ENCODE data around the gene LDHB. TPM values are rescaled to one million over a fixed set of nuclear protein-coding genes. Genes with fewer than 3 reads are reported as not detected.

The LDHB gene
- total and polyA plus RNA-seq, 2 experiments from 2014 or later, result 842 to 1,792 TPM

GRCh38 chr12:21695986-21696385, 38.3 kb upstream of the LDHB start:
- no peaks in the 10 kb centered on the region for H3K36me3 ChIP-seq
- DNase-seq (ENCODE audit: low read depth in 1 of 2, low spot score in 1 of 2), result no peak
- H3K4me3 ChIP-seq, result no peak overlapping the region
- no peaks in the 10 kb centered on the region for H3K4me1 ChIP-seq (ENCODE audit: low read depth)
- TF ChIP-seq, protein P1, sequence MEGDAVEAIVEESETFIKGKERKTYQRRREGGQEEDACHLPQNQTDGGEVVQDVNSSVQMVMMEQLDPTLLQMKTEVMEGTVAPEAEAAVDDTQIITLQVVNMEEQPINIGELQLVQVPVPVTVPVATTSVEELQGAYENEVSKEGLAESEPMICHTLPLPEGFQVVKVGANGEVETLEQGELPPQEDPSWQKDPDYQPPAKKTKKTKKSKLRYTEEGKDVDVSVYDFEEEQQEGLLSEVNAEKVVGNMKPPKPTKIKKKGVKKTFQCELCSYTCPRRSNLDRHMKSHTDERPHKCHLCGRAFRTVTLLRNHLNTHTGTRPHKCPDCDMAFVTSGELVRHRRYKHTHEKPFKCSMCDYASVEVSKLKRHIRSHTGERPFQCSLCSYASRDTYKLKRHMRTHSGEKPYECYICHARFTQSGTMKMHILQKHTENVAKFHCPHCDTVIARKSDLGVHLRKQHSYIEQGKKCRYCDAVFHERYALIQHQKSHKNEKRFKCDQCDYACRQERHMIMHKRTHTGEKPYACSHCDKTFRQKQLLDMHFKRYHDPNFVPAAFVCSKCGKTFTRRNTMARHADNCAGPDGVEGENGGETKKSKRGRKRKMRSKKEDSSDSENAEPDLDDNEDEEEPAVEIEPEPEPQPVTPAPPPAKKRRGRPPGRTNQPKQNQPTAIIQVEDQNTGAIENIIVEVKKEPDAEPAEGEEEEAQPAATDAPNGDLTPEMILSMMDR (IDR thresholded peaks at IDR 0.05; ENCODE audit: low read depth, low read length), result no peak
- no peaks in the 10 kb centered on the region for H3K27me3 ChIP-seq
- no peaks in the 10 kb centered on the region for H3K9me3 ChIP-seq (ENCODE audit: low read depth)
- H3K27ac ChIP-seq, result no peak overlapping the region

DNA sequence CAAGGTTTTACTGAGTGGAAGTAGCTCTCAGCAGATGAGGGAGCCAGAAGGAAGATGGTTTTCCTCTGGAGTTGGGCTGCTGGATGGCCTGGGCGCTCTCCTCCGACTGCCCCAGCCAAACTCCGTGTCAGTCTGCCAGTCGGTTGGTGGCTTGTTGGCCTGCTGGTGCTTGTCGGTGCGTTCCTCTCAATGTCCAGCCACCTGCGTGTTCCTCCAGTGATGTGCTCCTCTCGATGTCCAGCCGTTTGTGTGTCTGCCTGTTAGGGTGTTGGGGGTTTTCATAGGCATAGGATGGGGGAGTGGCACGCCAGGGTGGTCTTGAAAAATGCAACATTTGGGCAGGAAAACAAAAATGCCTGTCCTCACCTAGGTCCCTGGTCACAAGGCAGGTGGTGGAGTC, 37.0 kb upstream of the LDHB start:
- H3K4me1 ChIP-seq (ENCODE audit: low read depth), result no peaks in the 10 kb centered on the region
- no peak overlapping the region for H3K27ac ChIP-seq
- TF ChIP-seq, protein P1 (IDR thresholded peaks at IDR 0.05; ENCODE audit: low read depth, low read length), result no peak
- H3K9me3 ChIP-seq (ENCODE audit: low read depth), result no peaks in the 10 kb centered on the region
- H3K27me3 ChIP-seq, result no peaks in the 10 kb centered on the region
- no peak for DNase-seq (ENCODE audit: low read depth in 1 of 2, low spot score in 1 of 2)
- no peak overlapping the region for H3K4me3 ChIP-seq
- no peaks in the 10 kb centered on the region for H3K36me3 ChIP-seq

DNA sequence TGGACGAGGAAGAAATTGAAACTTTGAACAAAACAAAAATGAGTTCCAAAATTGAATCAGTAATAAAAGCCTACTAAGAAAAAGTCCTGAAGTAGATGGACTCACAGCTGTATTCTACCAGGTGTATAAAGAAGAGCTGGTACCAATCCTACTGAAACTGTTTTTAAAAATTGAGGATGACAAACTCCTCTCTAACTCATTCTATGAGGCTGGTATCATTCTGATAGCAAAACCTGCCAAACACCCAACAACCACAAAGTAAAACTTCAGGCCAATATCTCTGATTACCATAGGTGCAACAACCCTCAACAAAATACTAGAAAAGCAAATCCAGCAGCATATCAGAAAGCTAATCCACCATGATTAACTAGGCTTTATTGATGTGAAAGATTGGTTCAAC, 33.9 kb upstream of the LDHB start:
- no peak for DNase-seq (ENCODE audit: low read depth in 1 of 2, low spot score in 1 of 2)
- no peaks in the 10 kb centered on the region for H3K36me3 ChIP-seq
- no peaks in the 10 kb centered on the region for H3K9me3 ChIP-seq (ENCODE audit: low read depth)
- H3K4me1 ChIP-seq (ENCODE audit: low read depth), result no peaks in the 10 kb centered on the region
- H3K27me3 ChIP-seq, result no peaks in the 10 kb centered on the region
- H3K27ac ChIP-seq, result no peak overlapping the region
- TF ChIP-seq, protein P1 (IDR thresholded peaks at IDR 0.05; ENCODE audit: low read depth, low read length), result no peak
- H3K4me3 ChIP-seq, result no peak overlapping the region

- no peaks in the 10 kb centered on the region for H3K9me3 ChIP-seq (ENCODE audit: low read depth)
- H3K27ac ChIP-seq, result no peak overlapping the region
- H3K4me1 ChIP-seq (ENCODE audit: low read depth), result no peaks in the 10 kb centered on the region
- H3K27me3 ChIP-seq, result no peaks in the 10 kb centered on the region
- DNase-seq (ENCODE audit: low read depth in 1 of 2, low spot score in 1 of 2), result no peak
- H3K4me3 ChIP-seq, result no peak overlapping the region
- TF ChIP-seq, protein P1 (IDR thresholded peaks at IDR 0.05; ENCODE audit: low read depth, low read length), result no peak
- H3K36me3 ChIP-seq, result no peaks in the 10 kb centered on the region
These were observed 33.2 kb upstream of the LDHB start for GRCh38 chr12:21690704-21691368.

- H3K27ac ChIP-seq, result no peak overlapping the region
- H3K27me3 ChIP-seq, result no peaks in the 10 kb centered on the region
- H3K9me3 ChIP-seq (ENCODE audit: low read depth), result no peaks in the 10 kb centered on the region
- DNase-seq (ENCODE audit: low read depth in 1 of 2, low spot score in 1 of 2), result no peak
- H3K4me3 ChIP-seq, result no peak overlapping the region
- H3K36me3 ChIP-seq, result no peaks in the 10 kb centered on the region
- H3K4me1 ChIP-seq (ENCODE audit: low read depth), result no peaks in the 10 kb centered on the region
- TF ChIP-seq, protein P1 (IDR thresholded peaks at IDR 0.05; ENCODE audit: low read depth, low read length), result no peak
These were observed 25.5 kb upstream of the LDHB start for GRCh38 chr12:21683115-21683514.
